ENCODE measurements around the gene TMEM238. TPM values are rescaled to one million over a fixed set of nuclear protein-coding genes. Genes with fewer than 3 reads are reported as not detected.

The TMEM238 gene
- total and polyA plus RNA-seq, 2 experiments from 2014 or later: 0.97 TPM; not detected in 1

GRCh38 chr19:55391702-55392615 is 7.9 kb upstream of the TMEM238 start:
- Histone ChIP-seq H4K20me1 (ENCODE audit: insufficient read depth) (peaks cover 12% of the 10 kb centered on the region; the same call in 1 of the 2 replicates), H3K4me3 (no peak overlapping the region), H3K9ac (no peak overlapping the region)

GRCh38 chr19:55391191-55391670 is 7.1 kb upstream of the TMEM238 start:
- TF ChIP-seq EZH2 (IDR thresholded peaks at IDR 0.05; ENCODE audit: insufficient read depth, poor library complexity, severe bottlenecking): no peak
- TF ChIP-seq EZH2phosphoT487 (IDR thresholded peaks at IDR 0.05; ENCODE audit: insufficient read depth, low read depth): no peak
- peaks cover 27% of the 10 kb centered on the region; the same call in 1 of the 2 replicates for H3K36me3 ChIP-seq (ENCODE audit: low read depth)
- no peaks in the 10 kb centered on the region for H3K9me2 ChIP-seq (ENCODE audit: insufficient read depth)
- 66 to 70% methylated on average over 12 of the region's 12 CpGs for WGBS, 2 experiments (ENCODE audit: low coverage in 1 of 2, low lambda C conversion rate in 2 of 2, missing lambda C conversion rate in 2 of 2)
- H3K4me3 ChIP-seq: no peak overlapping the region
- H3K9me3 ChIP-seq (ENCODE audit: low read depth): no peaks in the 10 kb centered on the region
- peaks cover 50% of the 10 kb centered on the region for H3K79me2 ChIP-seq (ENCODE audit: insufficient read depth)
- peaks cover 20% of the 10 kb centered on the region; the same call in 1 of the 2 replicates for H3K4me1 ChIP-seq (ENCODE audit: insufficient read depth)
- H4K20me1 ChIP-seq (ENCODE audit: insufficient read depth): peaks cover 16% of the 10 kb centered on the region; the same call in 1 of the 2 replicates
- in situ Hi-C loops (cut with MboI): no loop called here
- H3K4me2 ChIP-seq (ENCODE audit: unreplicated experiment): no peak overlapping the region
- no peak for DNase-seq
- H3K27me3 ChIP-seq (replicated peaks; ENCODE audit: insufficient read depth): no peaks in the 10 kb centered on the region
- H3K9ac ChIP-seq: no peak overlapping the region
- peaks cover 43% of the 10 kb centered on the region for H3F3A ChIP-seq (ENCODE audit: insufficient read depth)
- H3K27ac ChIP-seq: no peak overlapping the region
- H2AFZ ChIP-seq: no peak overlapping the region

More at GRCh38 chr19:55391702-55392615, 7.9 kb upstream of the TMEM238 start:
- DNase-seq: peak; percentile 66
- WGBS, 2 experiments (ENCODE audit: low coverage in 1 of 2, low lambda C conversion rate in 2 of 2, missing lambda C conversion rate in 2 of 2): 73 to 76% methylated on average over 18 of the region's 18 CpGs
- Histone ChIP-seq H3K9me3 (ENCODE audit: low read depth) (no peaks in the 10 kb centered on the region), H3K4me1 (ENCODE audit: insufficient read depth) (peaks cover 20% of the 10 kb centered on the region; the same call in 1 of the 2 replicates), H3F3A (ENCODE audit: insufficient read depth) (peaks cover 44% of the 10 kb centered on the region), H3K79me2 (ENCODE audit: insufficient read depth) (peaks cover 43% of the 10 kb centered on the region), H3K9me2 (ENCODE audit: insufficient read depth) (no peaks in the 10 kb centered on the region), H3K27me3 (replicated peaks; ENCODE audit: insufficient read depth) (no peaks in the 10 kb centered on the region), H3K27ac (0 out of 2 replicates have a peak overlapping the region, but pooled peaks have one; percentile 17), H2AFZ (no peak overlapping the region), H3K4me2 (ENCODE audit: unreplicated experiment) (no peak overlapping the region), H3K36me3 (ENCODE audit: low read depth) (peaks cover 24% of the 10 kb centered on the region; the same call in 1 of the 2 replicates)
- in situ Hi-C loops (cut with MboI): no loop called here
- TF ChIP-seq EZH2phosphoT487 (IDR thresholded peaks at IDR 0.05; ENCODE audit: insufficient read depth, low read depth) (no peak), EZH2 (IDR thresholded peaks at IDR 0.05; ENCODE audit: insufficient read depth, poor library complexity, severe bottlenecking) (no peak)

GRCh38 chr19:55390461-55390880 is 6.4 kb upstream of the TMEM238 start:
- Histone ChIP-seq H4K20me1 (ENCODE audit: insufficient read depth) (peaks cover 16% of the 10 kb centered on the region; the same call in 1 of the 2 replicates), H3K27me3 (replicated peaks; ENCODE audit: insufficient read depth) (no peaks in the 10 kb centered on the region), H3K4me3 (no peak overlapping the region), H3K27ac (no peak overlapping the region), H3K9ac (no peak overlapping the region), H3K36me3 (ENCODE audit: low read depth) (peaks cover 27% of the 10 kb centered on the region; the same call in 1 of the 2 replicates), H3K4me1 (ENCODE audit: insufficient read depth) (peaks cover 20% of the 10 kb centered on the region; the same call in 1 of the 2 replicates), H3K79me2 (ENCODE audit: insufficient read depth) (peaks cover 54% of the 10 kb centered on the region), H3K4me2 (ENCODE audit: unreplicated experiment) (no peak overlapping the region), H3K9me2 (ENCODE audit: insufficient read depth) (no peaks in the 10 kb centered on the region), H2AFZ (no peak overlapping the region), H3F3A (ENCODE audit: insufficient read depth) (peaks cover 43% of the 10 kb centered on the region), H3K9me3 (ENCODE audit: low read depth) (no peaks in the 10 kb centered on the region)
- TF ChIP-seq EZH2phosphoT487 (IDR thresholded peaks at IDR 0.05; ENCODE audit: insufficient read depth, low read depth): no peak
- TF ChIP-seq EZH2 (IDR thresholded peaks at IDR 0.05; ENCODE audit: insufficient read depth, poor library complexity, severe bottlenecking): no peak
- 77 to 81% methylated on average over 7 of the region's 7 CpGs for WGBS, 2 experiments (ENCODE audit: low coverage in 1 of 2, low lambda C conversion rate in 2 of 2, missing lambda C conversion rate in 2 of 2)
- in situ Hi-C loops (cut with MboI): no loop called here
- DNase-seq: no peak
